Prostate gland (tissue), 2 donors: ENCODE data around the gene HOXD13.
A peak's percentile ranks its signal among the peaks of the same experiment; 100 is the strongest.

Source experiments
- POLR2A ChIP-seq: fragments of 450-650 bp; IDR thresholded peaks from one replicate; pipeline ENCODE4 v1.6.1; 2016; ENCODE audit warnings: antibody characterized with exemption, mild to moderate bottlenecking
- POLR2AphosphoS5 ChIP-seq: sonication (generic); formaldehyde crosslinking; IDR thresholded peaks from one replicate; pipeline ENCODE4 v1.6.1; 2017; ENCODE audit warnings: antibody characterized with exemption
- TF ChIP-seq, protein P1 (sequence below), 4 experiments: fragments of 200-600 bp in 2 of 4; fragments of 450-650 bp in 2 of 4; sonication (generic) in 2 of 4; IDR thresholded peaks; 1 replicate in 3 of 4; 2 replicates in 1 of 4; pipeline ENCODE4 v1.5.1; 2016 to 2019; ENCODE audit warnings: antibody characterized with exemption in 4 of 4, mild to moderate bottlenecking in 2 of 4, moderate library complexity in 2 of 4

DNA sequence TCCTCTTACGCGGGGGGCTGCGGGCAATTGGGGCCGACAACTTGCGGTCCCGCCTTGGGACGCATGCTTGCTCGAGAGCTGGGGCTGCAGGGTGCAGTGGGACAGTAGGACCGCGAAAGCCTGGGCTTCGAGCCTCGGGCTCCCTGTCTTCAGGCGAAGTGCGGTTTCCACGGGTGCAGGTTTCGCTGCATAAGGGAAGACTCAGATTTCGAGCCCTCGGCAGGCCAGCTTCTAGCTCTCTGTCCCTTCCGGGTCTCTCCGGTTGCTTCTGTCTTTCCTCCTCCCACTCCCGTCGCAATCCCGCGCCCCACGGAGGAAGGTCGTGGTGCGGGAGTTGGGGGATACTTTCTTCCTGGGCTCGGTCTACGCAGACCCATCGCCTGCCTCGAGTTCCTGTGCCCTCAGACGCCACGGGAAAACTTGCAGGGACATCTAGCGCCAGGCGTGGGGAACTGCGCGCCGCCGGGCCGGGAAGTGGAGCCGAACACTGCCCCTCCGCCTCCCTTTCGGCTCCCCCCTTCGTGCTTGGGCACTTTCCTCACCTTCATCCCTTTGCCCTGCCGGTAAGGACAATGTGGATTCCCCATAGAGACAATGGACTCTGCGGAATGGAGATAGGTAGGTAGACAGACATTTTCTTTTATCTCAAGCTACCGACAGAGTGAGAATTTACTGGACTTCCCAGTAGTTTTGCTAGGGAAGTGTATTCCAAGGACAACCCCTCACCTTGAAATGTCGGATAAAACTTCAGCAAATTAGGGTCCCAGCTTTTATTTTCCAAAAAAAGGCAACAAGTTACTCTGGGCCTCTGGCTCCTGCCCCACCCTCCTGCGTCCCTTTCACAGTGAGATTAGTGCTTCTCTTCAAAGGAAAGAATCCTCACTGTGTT lies 4.2 kb upstream of the HOXD13 start:
- TF ChIP-seq POLR2A (no peak), POLR2AphosphoS5 (peak; percentile 16)
- TF ChIP-seq, protein P1, sequence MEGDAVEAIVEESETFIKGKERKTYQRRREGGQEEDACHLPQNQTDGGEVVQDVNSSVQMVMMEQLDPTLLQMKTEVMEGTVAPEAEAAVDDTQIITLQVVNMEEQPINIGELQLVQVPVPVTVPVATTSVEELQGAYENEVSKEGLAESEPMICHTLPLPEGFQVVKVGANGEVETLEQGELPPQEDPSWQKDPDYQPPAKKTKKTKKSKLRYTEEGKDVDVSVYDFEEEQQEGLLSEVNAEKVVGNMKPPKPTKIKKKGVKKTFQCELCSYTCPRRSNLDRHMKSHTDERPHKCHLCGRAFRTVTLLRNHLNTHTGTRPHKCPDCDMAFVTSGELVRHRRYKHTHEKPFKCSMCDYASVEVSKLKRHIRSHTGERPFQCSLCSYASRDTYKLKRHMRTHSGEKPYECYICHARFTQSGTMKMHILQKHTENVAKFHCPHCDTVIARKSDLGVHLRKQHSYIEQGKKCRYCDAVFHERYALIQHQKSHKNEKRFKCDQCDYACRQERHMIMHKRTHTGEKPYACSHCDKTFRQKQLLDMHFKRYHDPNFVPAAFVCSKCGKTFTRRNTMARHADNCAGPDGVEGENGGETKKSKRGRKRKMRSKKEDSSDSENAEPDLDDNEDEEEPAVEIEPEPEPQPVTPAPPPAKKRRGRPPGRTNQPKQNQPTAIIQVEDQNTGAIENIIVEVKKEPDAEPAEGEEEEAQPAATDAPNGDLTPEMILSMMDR (IDR thresholded peaks at IDR 0.05): peak; percentile 26 to 70 (median 56)
